Osteocyte (in vitro differentiated cells): ENCODE measurements around the gene GADD45A. TPM values are rescaled to one million over a fixed set of nuclear protein-coding genes. Genes with fewer than 3 reads are reported as not detected.

Source experiments
- DNase-seq: peaks from one replicate; pipeline ENCODE4 v3.0.0; 2021; ENCODE audit warnings: mixed read lengths; ENCODE audit not compliant: unreplicated experiment; ENCODE audit errors: extremely low spot score
- H3K27ac Mint-ChIP-seq: one replicate; pipeline ENCODE4 v1.8.0; 2021; ENCODE audit warnings: mild to moderate bottlenecking, mixed read lengths; ENCODE audit not compliant: unreplicated experiment
- H3K27me3 Mint-ChIP-seq: one replicate; pipeline ENCODE4 v1.8.0; 2021; ENCODE audit warnings: mixed read lengths; ENCODE audit not compliant: unreplicated experiment
- H3K36me3 Mint-ChIP-seq: one replicate; pipeline ENCODE4 v1.8.0; 2021; ENCODE audit warnings: mixed read lengths; ENCODE audit not compliant: unreplicated experiment
- H3K4me1 Mint-ChIP-seq: one replicate; pipeline ENCODE4 v1.8.0; 2021; ENCODE audit warnings: mixed read lengths; ENCODE audit not compliant: unreplicated experiment
- H3K4me3 Mint-ChIP-seq: one replicate; pipeline ENCODE4 v1.8.0; 2021; ENCODE audit warnings: mild to moderate bottlenecking, moderate library complexity, mixed read lengths; ENCODE audit not compliant: unreplicated experiment
- H3K9me3 Mint-ChIP-seq: one replicate; pipeline ENCODE4 v1.8.0; 2021; ENCODE audit warnings: mixed read lengths; ENCODE audit not compliant: unreplicated experiment
- total RNA-seq: library from RNA; stranded (reverse); gene quantifications from 2 replicates; pipeline ENCODE4 v1.2.1, GENCODE V29; 2021
- TF ChIP-seq, protein P1 (sequence below): fragments of 200-600 bp; sonication (generic); IDR thresholded peaks from 2 replicates; pipeline ENCODE4 v1.5.0; 2021; ENCODE audit warnings: antibody characterized with exemption, mild to moderate bottlenecking, moderate library complexity

GADD45A gene
- total RNA-seq, 1 donor from 2014 or later, result 45.3 TPM

DNA sequence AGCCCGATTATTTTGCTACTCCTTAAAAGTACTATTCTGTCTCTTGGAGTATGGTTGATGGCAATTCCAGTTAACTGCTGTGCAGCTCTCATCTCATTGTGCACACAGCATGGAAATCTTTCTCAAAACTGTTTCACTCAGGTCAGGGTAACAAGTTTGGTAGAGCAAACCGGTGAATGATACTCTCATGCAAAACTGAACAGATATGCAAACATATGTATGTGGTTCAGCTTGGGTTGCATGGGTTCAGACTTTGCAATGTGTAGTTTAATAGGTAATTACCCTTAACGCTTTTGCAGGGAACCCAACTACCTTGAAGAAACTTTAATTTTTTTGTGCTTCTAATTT, 2.2 kb downstream of the GADD45A start:
- Mint-ChIP-seq H3K36me3 (peaks cover 23% of the 10 kb centered on the region), H3K4me3 (peak overlapping the region; percentile 93), H3K4me1 (peaks cover 45% of the 10 kb centered on the region), H3K9me3 (no peaks in the 10 kb centered on the region), H3K27ac (peak overlapping the region; percentile 93), H3K27me3 (no peaks in the 10 kb centered on the region)
- no peak for DNase-seq
- TF ChIP-seq, protein P1, sequence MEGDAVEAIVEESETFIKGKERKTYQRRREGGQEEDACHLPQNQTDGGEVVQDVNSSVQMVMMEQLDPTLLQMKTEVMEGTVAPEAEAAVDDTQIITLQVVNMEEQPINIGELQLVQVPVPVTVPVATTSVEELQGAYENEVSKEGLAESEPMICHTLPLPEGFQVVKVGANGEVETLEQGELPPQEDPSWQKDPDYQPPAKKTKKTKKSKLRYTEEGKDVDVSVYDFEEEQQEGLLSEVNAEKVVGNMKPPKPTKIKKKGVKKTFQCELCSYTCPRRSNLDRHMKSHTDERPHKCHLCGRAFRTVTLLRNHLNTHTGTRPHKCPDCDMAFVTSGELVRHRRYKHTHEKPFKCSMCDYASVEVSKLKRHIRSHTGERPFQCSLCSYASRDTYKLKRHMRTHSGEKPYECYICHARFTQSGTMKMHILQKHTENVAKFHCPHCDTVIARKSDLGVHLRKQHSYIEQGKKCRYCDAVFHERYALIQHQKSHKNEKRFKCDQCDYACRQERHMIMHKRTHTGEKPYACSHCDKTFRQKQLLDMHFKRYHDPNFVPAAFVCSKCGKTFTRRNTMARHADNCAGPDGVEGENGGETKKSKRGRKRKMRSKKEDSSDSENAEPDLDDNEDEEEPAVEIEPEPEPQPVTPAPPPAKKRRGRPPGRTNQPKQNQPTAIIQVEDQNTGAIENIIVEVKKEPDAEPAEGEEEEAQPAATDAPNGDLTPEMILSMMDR, result no peak

DNA sequence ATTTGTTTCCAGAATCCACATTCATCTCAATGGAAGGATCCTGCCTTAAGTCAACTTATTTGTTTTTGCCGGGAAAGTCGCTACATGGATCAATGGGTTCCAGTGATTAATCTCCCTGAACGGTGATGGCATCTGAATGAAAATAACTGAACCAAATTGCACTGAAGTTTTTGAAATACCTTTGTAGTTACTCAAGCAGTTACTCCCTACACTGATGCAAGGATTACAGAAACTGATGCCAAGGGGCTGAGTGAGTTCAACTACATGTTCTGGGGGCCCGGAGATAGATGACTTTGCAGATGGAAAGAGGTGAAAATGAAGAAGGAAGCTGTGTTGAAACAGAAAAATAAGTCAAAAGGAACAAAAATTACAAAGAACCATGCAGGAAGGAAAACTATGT, 2.6 kb downstream of the GADD45A start:
- Mint-ChIP-seq H3K4me3 (peak overlapping the region; percentile 93), H3K4me1 (peaks cover 42% of the 10 kb centered on the region), H3K9me3 (no peaks in the 10 kb centered on the region), H3K27ac (peak overlapping the region; percentile 86), H3K36me3 (peaks cover 23% of the 10 kb centered on the region), H3K27me3 (no peaks in the 10 kb centered on the region)
- no peak for DNase-seq
- TF ChIP-seq, protein P1, result no peak

DNA sequence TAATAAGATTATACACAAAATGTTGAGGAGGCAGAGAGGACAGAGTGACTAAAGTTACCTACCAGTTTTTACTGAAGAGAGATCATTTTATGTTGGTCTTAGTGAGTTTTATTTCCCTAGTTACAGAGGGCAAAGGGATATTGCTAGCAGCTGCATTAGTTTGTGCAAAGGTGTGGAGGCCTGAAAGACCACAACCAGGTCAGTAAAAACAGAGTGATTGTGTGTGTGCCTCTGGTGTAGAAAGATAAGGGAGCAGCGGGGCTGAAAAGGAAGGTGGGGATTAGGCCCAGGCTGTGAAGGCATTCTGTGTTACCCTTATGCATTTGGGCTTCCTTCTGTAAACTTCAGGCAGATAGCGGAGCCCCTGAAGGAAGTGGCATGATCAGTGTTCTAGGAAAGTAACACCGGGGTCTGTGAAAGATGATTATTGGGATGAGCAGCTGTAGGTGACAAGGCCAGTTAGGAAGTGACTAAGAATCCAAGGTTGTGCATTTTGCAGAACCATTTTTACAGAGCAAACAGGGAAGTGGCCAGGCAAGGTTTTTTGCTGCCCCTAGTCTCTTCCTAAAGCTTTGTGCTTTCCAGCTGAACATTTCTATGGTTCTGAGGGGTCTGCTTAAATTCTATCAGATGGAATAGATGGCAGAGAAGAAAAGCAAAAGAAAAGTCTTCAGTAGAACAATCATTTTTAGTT, 3.7 kb downstream of the GADD45A start:
- peaks cover 32% of the 10 kb centered on the region for H3K4me1 Mint-ChIP-seq
- DNase-seq, result no peak
- TF ChIP-seq, protein P1, result no peak
- H3K27ac Mint-ChIP-seq, result peak overlapping the region; percentile 35
- H3K9me3 Mint-ChIP-seq, result no peaks in the 10 kb centered on the region
- no peaks in the 10 kb centered on the region for H3K27me3 Mint-ChIP-seq
- peaks cover 23% of the 10 kb centered on the region for H3K36me3 Mint-ChIP-seq
- peak overlapping the region; percentile 33 for H3K4me3 Mint-ChIP-seq

DNA sequence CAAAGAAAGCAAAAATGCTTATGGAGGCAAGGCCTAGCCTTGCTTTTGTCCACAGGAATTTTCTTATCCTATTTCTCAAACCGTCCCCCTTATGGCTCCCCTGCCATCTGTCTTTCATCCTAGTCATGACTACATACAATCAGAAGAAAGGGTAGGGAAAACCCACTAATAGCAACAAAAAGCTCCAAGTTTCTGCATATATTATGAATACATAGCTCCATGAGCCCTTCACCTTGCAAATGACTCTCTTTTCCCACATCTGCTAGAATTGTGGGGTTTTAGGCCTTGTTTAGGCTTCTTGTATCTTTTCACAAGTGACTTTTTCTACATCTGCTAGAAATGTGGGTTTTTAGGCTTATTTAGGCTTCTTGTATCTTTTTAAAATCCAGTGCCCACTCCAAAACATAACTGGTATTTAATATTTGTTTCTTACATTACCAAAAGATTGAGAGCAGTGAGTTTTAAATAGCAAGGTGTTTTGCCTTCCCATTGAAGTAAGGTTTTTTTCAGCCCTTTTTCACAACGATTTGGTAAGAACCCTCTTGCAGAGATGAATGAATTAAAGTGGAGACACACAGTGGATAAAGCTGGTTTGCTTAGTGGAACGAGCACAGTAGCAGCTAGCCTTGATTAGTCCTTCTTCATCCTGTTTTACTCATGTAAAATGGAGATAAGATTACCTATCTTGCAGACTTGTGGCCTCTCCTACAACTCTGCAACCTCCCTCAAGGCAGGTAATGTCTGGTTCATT, 4.4 kb downstream of the GADD45A start:
- H3K27me3 Mint-ChIP-seq, result no peaks in the 10 kb centered on the region
- H3K9me3 Mint-ChIP-seq, result no peaks in the 10 kb centered on the region
- no peak for DNase-seq
- H3K4me1 Mint-ChIP-seq, result peaks cover 24% of the 10 kb centered on the region
- H3K36me3 Mint-ChIP-seq, result peaks cover 23% of the 10 kb centered on the region
- no peak overlapping the region for H3K4me3 Mint-ChIP-seq
- TF ChIP-seq, protein P1, result no peak
- H3K27ac Mint-ChIP-seq, result peak overlapping the region; percentile 63

DNA sequence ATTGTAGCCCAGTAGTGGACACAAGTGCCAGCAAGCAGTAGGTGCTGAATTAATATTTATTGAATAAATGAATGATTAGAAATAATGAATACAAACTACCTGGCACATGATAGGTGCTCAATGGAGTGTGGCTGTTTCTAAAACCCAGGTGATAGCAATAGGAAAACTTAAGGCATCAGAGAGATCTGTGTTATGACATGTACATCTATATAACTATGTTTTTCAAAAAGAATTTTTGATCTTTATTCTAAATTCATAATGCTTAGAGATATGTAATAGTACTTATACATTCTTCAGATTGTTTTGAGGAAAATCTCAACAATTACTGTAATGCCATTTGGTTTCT, 5.0 kb downstream of the GADD45A start:
- no peaks in the 10 kb centered on the region for H3K9me3 Mint-ChIP-seq
- no peak for DNase-seq
- TF ChIP-seq, protein P1, result no peak
- no peaks in the 10 kb centered on the region for H3K27me3 Mint-ChIP-seq
- no peak overlapping the region for H3K4me3 Mint-ChIP-seq
- no peak overlapping the region for H3K27ac Mint-ChIP-seq
- H3K36me3 Mint-ChIP-seq, result peaks cover 23% of the 10 kb centered on the region
- peaks cover 21% of the 10 kb centered on the region for H3K4me1 Mint-ChIP-seq
